HG03460 (cell line): ENCODE measurements around the gene MZF1.
A peak's percentile ranks its signal among the peaks of the same experiment; 100 is the strongest.

Source experiments
- ATAC-seq: cut with Tn5 transposase; IDR thresholded peaks from one replicate; pipeline ENCODE4 v1.9.1; 2021; ENCODE audit not compliant: unreplicated experiment

The MZF1 gene

GRCh38 chr19:58570770-58571574 is 2.2 kb downstream of the MZF1 start:
- no peak for ATAC-seq

GRCh38 chr19:58569943-58570670 is 3.0 kb downstream of the MZF1 start:
- no peak for ATAC-seq

GRCh38 chr19:58569191-58569942 is 3.8 kb downstream of the MZF1 start:
- no peak for ATAC-seq

- ATAC-seq = no peak
Measured at GRCh38 chr19:58568453-58569130, 4.5 kb downstream of the MZF1 start.

- no peak for ATAC-seq
Measured at GRCh38 chr19:58566989-58567388, 6.1 kb downstream of the MZF1 start.

GRCh38 chr19:58563823-58564222 is 9.3 kb downstream of the MZF1 start:
- ATAC-seq = no peak

GRCh38 chr19:58563034-58563573 is 10.0 kb downstream of the MZF1 start:
- no peak for ATAC-seq

GRCh38 chr19:58562122-58563033 is 10.8 kb downstream of the MZF1 start:
- ATAC-seq = no peak

- ATAC-seq = no peak
Measured at GRCh38 chr19:58561373-58562121, 11.6 kb downstream of the MZF1 start.

GRCh38 chr19:58560921-58561320 is 12.2 kb downstream of the MZF1 start:
- ATAC-seq = no peak

GRCh38 chr19:58560007-58560887 is 12.9 kb downstream of the MZF1 start:
- ATAC-seq = no peak

GRCh38 chr19:58559275-58560006 is 13.7 kb downstream of the MZF1 start:
- ATAC-seq = peak; percentile 25

- ATAC-seq = peak; percentile 46
Measured at GRCh38 chr19:58558623-58559274, 14.4 kb downstream of the MZF1 start.

- ATAC-seq = no peak
Measured at GRCh38 chr19:58558066-58558622, 15.0 kb downstream of the MZF1 start, which contains the start of gene UBE2M. UBE2M (minus strand) TSS chr19:58558611; CDS start chr19:58558381, 230 bp downstream.

GRCh38 chr19:58557221-58558065 is 15.7 kb downstream of the MZF1 start:
- no peak for ATAC-seq
